GM12878 (cell line): ENCODE results near the gene USP31. TPM values are rescaled to one million over a fixed set of nuclear protein-coding genes. Genes with fewer than 3 reads are reported as not detected.

Source experiments
- ATAC-seq: fragments of 200-7000 bp; cut with Tn5 transposase; 3 replicates; pipeline ENCODE4 v1.9.1; 2020; ENCODE audit warnings: mild to moderate bottlenecking, moderate library complexity
- BruUV-seq: library from RNA; stranded (reverse); fragments of 400-500 nt; replicated peaks from 2 replicates; lab custom pipeline; 2021; lab: Mats Ljungman, UMichigan
- CTCF ChIA-PET: fragments of 300-600 bp; sonication (Branson Sonifier 250); formaldehyde crosslinking; extraction: SDS; loops from one replicate; lab custom pipeline; 2021; ENCODE audit warnings: inconsistent platforms; lab: Yijun Ruan, JAX
- POLR2A ChIA-PET: fragments of 350-600 bp; formaldehyde crosslinking; extraction: SDS; loops from one replicate; lab custom pipeline; 2021; ENCODE audit warnings: inconsistent platforms; lab: Charles Lee
- RAD21 ChIA-PET: fragments of 300-600 bp; sonication (Branson Sonifier 250); formaldehyde crosslinking; loops from one replicate; lab custom pipeline; 2023; ENCODE audit warnings: antibody characterized with exemption; ENCODE audit not compliant: unreplicated experiment; lab: Charles Lee
- SMC1A ChIA-PET: fragments of 300-600 bp; sonication (Branson Sonifier 250); formaldehyde crosslinking; loops from one replicate; lab custom pipeline; 2023; ENCODE audit not compliant: unreplicated experiment, uncharacterized antibody; lab: Charles Lee
- DNase-seq: peaks from one replicate; pipeline ENCODE4 v3.0.0-alpha.2; 2011; ENCODE audit warnings: low read depth, low spot score
- FAIRE-seq: peaks from 3 replicates; lab custom pipeline; 2011; peaks lifted over from hg19 to GRCh38; lab: Jason Lieb, UNC
- H2AFZ ChIP-seq: 2 replicates; pipeline ENCODE4 v1.6.0; 2011; ENCODE audit warnings: low read depth, low read length, control low read depth; ENCODE audit not compliant: control insufficient read depth
- H3K27ac ChIP-seq: 2 replicates; pipeline ENCODE4 v1.5.1; 2011; ENCODE audit warnings: control low read depth; ENCODE audit not compliant: control insufficient read depth, insufficient read depth
- H3K27me3 ChIP-seq, 2 experiments: replicated peaks in 1 of 2; 2 replicates each; pipeline versions ENCODE4 v1.6.0 to v1.6.1; 2011; ENCODE audit warnings: low read length in 1 of 2; ENCODE audit not compliant: control insufficient read depth in 2 of 2, insufficient read depth in 2 of 2
- H3K36me3 ChIP-seq, 2 experiments: 2 replicates each; pipeline ENCODE4 v1.5.1; 2011; ENCODE audit warnings: low read length in 1 of 2; ENCODE audit not compliant: control insufficient read depth in 2 of 2, insufficient read depth in 2 of 2
- H3K4me1 ChIP-seq: 2 replicates; pipeline ENCODE4 v1.6.1; 2011; ENCODE audit warnings: mild to moderate bottlenecking, low read length, moderate library complexity, mixed read lengths; ENCODE audit not compliant: control insufficient read depth, insufficient read depth
- H3K4me2 ChIP-seq: 2 replicates; pipeline ENCODE4 v1.6.0; 2011; ENCODE audit warnings: control low read depth; ENCODE audit not compliant: control insufficient read depth, insufficient read depth
- H3K4me3 ChIP-seq: fragments of 200-600 bp; sonication (generic); 2 replicates; pipeline ENCODE4 v1.5.1; 2016
- H3K79me2 ChIP-seq: 2 replicates; pipeline ENCODE4 v1.6.0; 2011; ENCODE audit warnings: low read length; ENCODE audit not compliant: control insufficient read depth, insufficient read depth
- H3K9ac ChIP-seq: 2 replicates; pipeline ENCODE4 v1.8.0; 2011; ENCODE audit warnings: low read length, control low read depth, mixed read lengths; ENCODE audit not compliant: control insufficient read depth, insufficient read depth
- H3K9me3 ChIP-seq: replicated peaks from 3 replicates; pipeline ENCODE4 v1.5.1; 2011; ENCODE audit warnings: mild to moderate bottlenecking, low read length; ENCODE audit not compliant: control insufficient read depth, insufficient read depth
- H4K20me1 ChIP-seq: 2 replicates; pipeline ENCODE4 v1.6.0; 2011; ENCODE audit not compliant: control insufficient read depth, insufficient read depth
- ASH2L ChIP-seq: fragments of 300-600, 200-600 bp; sonication (generic); IDR thresholded peaks from 2 replicates; pipeline ENCODE4 v1.6.1; 2017; ENCODE audit warnings: low read depth, mild to moderate bottlenecking, borderline replicate concordance
- CBFB ChIP-seq: IDR thresholded peaks from 2 replicates; pipeline ENCODE4 v1.6.1; 2016; ENCODE audit warnings: antibody characterized with exemption, low read depth
- EED ChIP-seq: sonication (generic); IDR thresholded peaks from 2 replicates; pipeline ENCODE4 v1.6.1; 2016; ENCODE audit warnings: antibody characterized with exemption, low read depth
- FOXM1 ChIP-seq: IDR thresholded peaks from 2 replicates; pipeline ENCODE4 v1.6.1; 2012; ENCODE audit warnings: low read depth, mild to moderate bottlenecking, inconsistent platforms, low read length, moderate library complexity
- HCFC1 ChIP-seq: fragments of 150-350 bp; IDR thresholded peaks from 2 replicates; pipeline ENCODE4 v1.6.1; 2014; ENCODE audit warnings: low read length
- HDGF ChIP-seq: fragments of 450-650 bp; IDR thresholded peaks from 2 replicates; pipeline ENCODE4 v1.6.1; 2016; ENCODE audit warnings: antibody characterized with exemption
- IRF3 ChIP-seq: fragments of 450-650 bp; IDR thresholded peaks from 2 replicates; pipeline ENCODE4 v1.6.1; 2014; ENCODE audit warnings: mild to moderate bottlenecking
- MLLT1 ChIP-seq: fragments of 450-650 bp; IDR thresholded peaks from 2 replicates; pipeline ENCODE4 v1.6.1; 2016; ENCODE audit warnings: mild to moderate bottlenecking
- MYB ChIP-seq: fragments of 150-350 bp; IDR thresholded peaks from 2 replicates; pipeline ENCODE4 v1.6.1; 2014; ENCODE audit warnings: mild to moderate bottlenecking, low read depth, low read length, borderline replicate concordance
- RBBP5 ChIP-seq: fragments of 200-600 bp; sonication (generic); conservative IDR thresholded peaks from 2 replicates; pipeline ENCODE4 v1.6.1; 2016
- TCF12 ChIP-seq: IDR thresholded peaks from 2 replicates; pipeline ENCODE4 v1.6.1; 2011; ENCODE audit warnings: low read depth, mild to moderate bottlenecking, low read length
- ZNF687 ChIP-seq: fragments of 450-650 bp; IDR thresholded peaks from 2 replicates; pipeline ENCODE4 v1.6.1; 2017; ENCODE audit warnings: mild to moderate bottlenecking, moderate library complexity
- WGBS: methylation state at CpG from one replicate; pipeline ENCODE4 v1.1.6; 2016; ENCODE audit warnings: low lambda C conversion rate; ENCODE audit not compliant: insufficient replicate concordance, insufficient coverage; ENCODE audit errors: missing lambda C conversion rate; 5-methylcytosine and 5-hydroxymethylcytosine counted together
- in situ Hi-C: fragments of 300-500 bp; cut with MboI; formaldehyde crosslinking; loops from 9 replicates; pipeline ENCODE4 v1.14.3; 2018; ENCODE audit warnings: mixed read lengths
- intact Hi-C: fragments of 100-400 bp; cut with micrococcal nuclease; formaldehyde crosslinking; loops from one replicate; pipeline ENCODE4 v1.14.2; 2022; ENCODE audit not compliant: unreplicated experiment
- polyA plus RNA-seq, 11 experiments: library from polyadenylated mRNA; depleted of rRNA in 4 of 11; unstranded in 6 of 11; stranded (reverse) in 5 of 11; fragments of >200 nt; fragmentation: Nextera tagmentation in 4 of 11; fragmentation: Illumina TruSeq in 1 of 11; extraction: Ambion mirVana in 4 of 11; extraction: Trizol in 1 of 11; gene quantifications; 1 replicate in 1 of 11; 2 replicates in 10 of 11; pipeline versions ENCODE4 v1.2.1 to v1.2.3, GENCODE V29; 2011 to 2016; ENCODE audit warnings: inconsistent platforms in 2 of 11, missing spikeins in 2 of 11, low read depth in 1 of 11
- total RNA-seq, 4 experiments: library from RNA; depleted of rRNA in 3 of 4; stranded (reverse); fragments of >200 nt in 3 of 4; fragmentation: Illumina TruSeq in 1 of 4; extraction: Trizol in 1 of 4; gene quantifications; 2 replicates each; pipeline versions ENCODE4 v1.2.1 to v1.2.3, GENCODE V29; 2013 to 2021

Gene USP31
- total and polyA plus RNA-seq, 10 of the 15 experiments (the other 5 are each of a cell fraction or from before 2014, with no cell fraction given): 0.87 to 6.5 (median 3.2) TPM

- Histone ChIP-seq H2AFZ (no peak overlapping the region), H3K9ac (no peak overlapping the region), H3K4me1 (no peaks in the 10 kb centered on the region), H3K27ac (no peak overlapping the region), H3K79me2 (no peaks in the 10 kb centered on the region), H4K20me1 (no peaks in the 10 kb centered on the region), H3K27me3 (no peaks in the 10 kb centered on the region; a peak in 1 of 4 replicates), H3K36me3 (no peaks in the 10 kb centered on the region), H3K9me3 (no peaks in the 10 kb centered on the region), H3K4me3 (no peak overlapping the region), H3K4me2 (no peak overlapping the region)
- in situ Hi-C loops: no loop called here
- no peak for TF ChIP-seq RBBP5
- DNase-seq: no peak
- BruUV-seq: no TSS peak
- intact Hi-C loops: loop anchor here (10.0 kb wide), 1 partner anchor 58 kb away; no protein-coding TSS in a partner anchor
- ChIA-PET POLR2A (no interaction called here), RAD21 (no interaction called here), SMC1A (no interaction called here), CTCF (interaction anchor here (0.6 to 3.9 kb wide), 4 partner anchors 261 to 457 kb away, joined by 3 to 19 read pairs (median 8); no protein-coding TSS in a partner anchor)
- no peak for ATAC-seq
- WGBS: 60% methylated on average over 3 of the region's 3 CpGs
- no peak for FAIRE-seq
These were observed 23.7 kb upstream of the USP31 start for GRCh38 chr16:23172994-23173393.

GRCh38 chr16:23172583-23172982 is 23.3 kb upstream of the USP31 start:
- no TSS peak for BruUV-seq
- ChIA-PET CTCF (interaction anchor here (0.6 to 3.9 kb wide), 3 partner anchors 261 to 457 kb away, joined by 3 to 19 read pairs (median 6); no protein-coding TSS in a partner anchor), SMC1A (no interaction called here), RAD21 (interaction anchor here (1.0 kb wide), 1 partner anchor 263 kb away, joined by 3 read pairs; no protein-coding TSS in a partner anchor), POLR2A (no interaction called here)
- H3K9me3 ChIP-seq: no peaks in the 10 kb centered on the region
- H3K79me2 ChIP-seq: no peaks in the 10 kb centered on the region
- H3K9ac ChIP-seq: no peak overlapping the region
- ATAC-seq: no peak
- H2AFZ ChIP-seq: no peak overlapping the region
- H3K36me3 ChIP-seq: no peaks in the 10 kb centered on the region
- no peak overlapping the region for H3K4me2 ChIP-seq
- no peak overlapping the region for H3K27ac ChIP-seq
- in situ Hi-C loops (no loop called here), intact Hi-C loops (loop anchor here (10.0 kb wide), 1 partner anchor 58 kb away; no protein-coding TSS in a partner anchor)
- no peak overlapping the region for H3K4me3 ChIP-seq
- WGBS: 24% methylated on average over 7 of the region's 7 CpGs
- FAIRE-seq: no peak
- H4K20me1 ChIP-seq: no peaks in the 10 kb centered on the region
- no peaks in the 10 kb centered on the region for H3K4me1 ChIP-seq
- H3K27me3 ChIP-seq: no peaks in the 10 kb centered on the region; a peak in 1 of 4 replicates
- no peak for DNase-seq
- no peak for TF ChIP-seq MYB
- no peak for TF ChIP-seq FOXM1
- TF ChIP-seq IRF3: no peak
- TF ChIP-seq CBFB: no peak
- TF ChIP-seq ZNF687: no peak
- no peak for TF ChIP-seq MLLT1
- no peak for TF ChIP-seq HDGF
- no peak for TF ChIP-seq TCF12
- TF ChIP-seq EED: no peak
- no peak for TF ChIP-seq ASH2L
- no peak for TF ChIP-seq HCFC1
